HEK293 (cell line): ENCODE results near the gene RLN1.
A peak's percentile ranks its signal among the peaks of the same experiment; 100 is the strongest.

Experiments
- CTCF ChIA-PET: fragments of 350-600 bp; formaldehyde crosslinking; extraction: SDS; loops from one replicate; lab custom pipeline; 2021; ENCODE audit warnings: antibody characterized with exemption; lab: Yijun Ruan, JAX
- POLR2A ChIA-PET: fragments of 300-600 bp; formaldehyde crosslinking; extraction: SDS; loops from one replicate; lab custom pipeline; 2020; ENCODE audit warnings: antibody characterized with exemption, inconsistent platforms; lab: Yijun Ruan, JAX
- H3K27ac ChIP-seq: fragments of 200-500 bp; sonication (Bioruptor generic); 2 replicates; pipeline ENCODE4 v1.5.1; 2014; ENCODE audit warnings: low read depth, low read length, control low read depth, inconsistent platforms; ENCODE audit errors: extremely low read depth
- H3K36me3 ChIP-seq, 2 experiments: fragments of 200-500 bp in 1 of 2; sonication (Bioruptor generic) in 1 of 2; 1 replicate in 1 of 2; 2 replicates in 1 of 2; pipeline ENCODE4 v1.5.1; 2014 to 2017; ENCODE audit warnings: inconsistent platforms in 2 of 2, low read length in 2 of 2; ENCODE audit not compliant: control insufficient read depth in 2 of 2, insufficient read depth in 1 of 2
- H3K4me1 ChIP-seq: fragments of 200-500 bp; sonication (Bioruptor generic); 2 replicates; pipeline ENCODE4 v1.5.1; 2014; ENCODE audit warnings: mild to moderate bottlenecking, low read length, inconsistent platforms; ENCODE audit not compliant: control insufficient read depth, insufficient read depth
- H3K4me3 ChIP-seq: 2 replicates; pipeline ENCODE4 v1.5.1; 2011; ENCODE audit warnings: low read depth, mild to moderate bottlenecking, control low read depth, low read length, moderate library complexity
- H3K9me3 ChIP-seq: fragments of 200-500 bp; sonication (Bioruptor generic); 2 replicates; pipeline ENCODE4 v1.5.1; 2014; ENCODE audit warnings: low read depth, low read length, inconsistent platforms; ENCODE audit not compliant: control insufficient read depth, insufficient read depth
- BCL11A ChIP-seq: fragments of 450-650 bp; formaldehyde crosslinking; IDR thresholded peaks from 2 replicates; pipeline ENCODE4 v1.5.1; 2016; ENCODE audit warnings: low read depth, missing biosample characterization, missing genetic modification characterization
- ELK4 ChIP-seq: IDR thresholded peaks from 2 replicates; pipeline ENCODE4 v1.6.1; 2011; ENCODE audit warnings: mild to moderate bottlenecking, low read depth, low read length, borderline replicate concordance
- IKZF3 ChIP-seq: fragments of 450-650 bp; IDR thresholded peaks from 2 replicates; pipeline ENCODE4 v1.5.0; 2018; ENCODE audit warnings: missing biosample characterization, mild to moderate bottlenecking, missing genetic modification characterization, moderate library complexity
- SETDB1 ChIP-seq: IDR thresholded peaks from one replicate; pipeline ENCODE4 v1.6.1; 2017; ENCODE audit warnings: mild to moderate bottlenecking, low read length, moderate library complexity, mixed read lengths; ENCODE audit not compliant: insufficient read length
- YY1 ChIP-seq: fragments of 450-650 bp; formaldehyde crosslinking; IDR thresholded peaks from 2 replicates; pipeline ENCODE4 v1.5.1; 2018; ENCODE audit warnings: missing biosample characterization, missing genetic modification characterization
- ZBTB11 ChIP-seq: fragments of 450-650 bp; formaldehyde crosslinking; conservative IDR thresholded peaks from 2 replicates; pipeline ENCODE4 v1.5.1; 2016; ENCODE audit warnings: low read depth, missing biosample characterization, missing genetic modification characterization
- ZFP3 ChIP-seq: fragments of 450-650 bp; formaldehyde crosslinking; IDR thresholded peaks from 2 replicates; pipeline ENCODE4 v1.5.1; 2016; ENCODE audit warnings: low read depth, missing biosample characterization, missing genetic modification characterization
- ZFP41 ChIP-seq: fragments of 450-650 bp; formaldehyde crosslinking; IDR thresholded peaks from 2 replicates; pipeline ENCODE4 v1.5.1; 2016; ENCODE audit warnings: missing biosample characterization, missing genetic modification characterization, borderline replicate concordance
- ZNF138 ChIP-seq: fragments of 450-650 bp; formaldehyde crosslinking; IDR thresholded peaks from 2 replicates; pipeline ENCODE4 v1.5.1; 2016; ENCODE audit warnings: missing biosample characterization, missing genetic modification characterization, borderline replicate concordance
- ZNF148 ChIP-seq: fragments of 450-650 bp; formaldehyde crosslinking; IDR thresholded peaks from 2 replicates; pipeline ENCODE4 v1.5.0; 2017; ENCODE audit warnings: missing biosample characterization, missing genetic modification characterization, borderline replicate concordance
- ZNF155 ChIP-seq: fragments of 450-650 bp; formaldehyde crosslinking; IDR thresholded peaks from 2 replicates; pipeline ENCODE4 v1.5.1; 2016; ENCODE audit warnings: missing biosample characterization, missing genetic modification characterization
- ZNF239 ChIP-seq: fragments of 450-650 bp; formaldehyde crosslinking; IDR thresholded peaks from 2 replicates; pipeline ENCODE4 v1.5.1; 2016; ENCODE audit warnings: missing biosample characterization, missing genetic modification characterization
- ZNF324 ChIP-seq: fragments of 450-650 bp; formaldehyde crosslinking; IDR thresholded peaks from 2 replicates; pipeline ENCODE4 v1.5.1; 2016; ENCODE audit warnings: missing biosample characterization, missing genetic modification characterization
- ZNF362 ChIP-seq: fragments of 450-650 bp; formaldehyde crosslinking; IDR thresholded peaks from 2 replicates; pipeline ENCODE4 v1.5.1; 2016; ENCODE audit warnings: missing biosample characterization, missing genetic modification characterization
- ZNF398 ChIP-seq: fragments of 450-650 bp; formaldehyde crosslinking; IDR thresholded peaks from 2 replicates; pipeline ENCODE4 v1.5.1; 2017; ENCODE audit warnings: missing biosample characterization, missing genetic modification characterization
- ZNF416 ChIP-seq: fragments of 450-650 bp; formaldehyde crosslinking; IDR thresholded peaks from 2 replicates; pipeline ENCODE4 v1.5.1; 2016; ENCODE audit warnings: missing biosample characterization, missing genetic modification characterization
- ZNF510 ChIP-seq: fragments of 450-650 bp; formaldehyde crosslinking; IDR thresholded peaks from 2 replicates; pipeline ENCODE4 v1.5.1; 2018; ENCODE audit warnings: mild to moderate bottlenecking, missing genetic modification characterization, missing biosample characterization; ENCODE audit not compliant: insufficient replicate concordance
- ZNF585B ChIP-seq: fragments of 450-650 bp; formaldehyde crosslinking; IDR thresholded peaks from 2 replicates; pipeline ENCODE4 v1.5.1; 2016; ENCODE audit warnings: missing biosample characterization, missing genetic modification characterization
- ZNF596 ChIP-seq: fragments of 450-650 bp; IDR thresholded peaks from 2 replicates; pipeline ENCODE4 v1.5.0; 2018; ENCODE audit warnings: missing biosample characterization, mild to moderate bottlenecking, missing genetic modification characterization, moderate library complexity
- ZNF624 ChIP-seq: fragments of 450-650 bp; formaldehyde crosslinking; IDR thresholded peaks from 2 replicates; pipeline ENCODE4 v1.5.1; 2017; ENCODE audit warnings: missing biosample characterization, missing genetic modification characterization
- ZNF791 ChIP-seq: fragments of 450-650 bp; formaldehyde crosslinking; IDR thresholded peaks from 2 replicates; pipeline ENCODE4 v1.5.1; 2016; ENCODE audit warnings: missing biosample characterization, missing genetic modification characterization
- ZSCAN18 ChIP-seq: fragments of 450-650 bp; formaldehyde crosslinking; IDR thresholded peaks from 2 replicates; pipeline ENCODE4 v1.5.1; 2016; ENCODE audit warnings: missing biosample characterization, missing genetic modification characterization
- ZSCAN23 ChIP-seq: fragments of 450-650 bp; formaldehyde crosslinking; IDR thresholded peaks from 2 replicates; pipeline ENCODE4 v1.5.1; 2016; ENCODE audit warnings: missing biosample characterization, missing genetic modification characterization

RLN1 gene

GRCh38 chr9:5315187-5315923 lies 24.3 kb downstream of the RLN1 start:
- no peaks in the 10 kb centered on the region for H3K4me1 ChIP-seq
- H3K36me3 ChIP-seq: peaks cover 0 to 2% of the 10 kb centered on the region in 2 experiments; a peak in 1 of 3 replicates
- H3K9me3 ChIP-seq: no peaks in the 10 kb centered on the region
- ChIA-PET CTCF (interaction anchor here (0.6 kb wide), 2 partner anchors 120 to 133 kb away, joined by 3 to 5 read pairs; no protein-coding TSS in a partner anchor), POLR2A (interaction anchor here (0.7 kb wide), 1 partner anchor 1897 kb away, joined by 3 read pairs; no protein-coding TSS in a partner anchor)
- no peak overlapping the region for H3K27ac ChIP-seq
- no peak overlapping the region for H3K4me3 ChIP-seq
- no peak for TF ChIP-seq ZNF510
- TF ChIP-seq YY1 (tag by site-specific recombination): no peak
- no peak for TF ChIP-seq ZFP3 (tag by site-specific recombination)
- peak; percentile 79; the same call in 1 of the 2 replicates for TF ChIP-seq ZNF791 (tag by site-specific recombination)
- TF ChIP-seq ZNF324 (tag by site-specific recombination): no peak
- no peak for TF ChIP-seq ZNF148
- TF ChIP-seq ZNF362 (tag by site-specific recombination): no peak
- no peak for TF ChIP-seq ZNF398 (tag by site-specific recombination)
- TF ChIP-seq ZNF155: no peak
- no peak for TF ChIP-seq ZNF239
- TF ChIP-seq ZNF138 (tag by site-specific recombination): no peak
- no peak for TF ChIP-seq ZNF585B (tag by site-specific recombination)
- peak; percentile 76 for TF ChIP-seq SETDB1

GRCh38 chr9:5310851-5311250 lies 28.8 kb downstream of the RLN1 start:
- CTCF ChIA-PET: interaction anchor here (0.5 to 0.8 kb wide), 2 partner anchors 10 to 423 kb away, joined by 4 to 5 read pairs; no protein-coding TSS in a partner anchor
- no peak overlapping the region for H3K4me3 ChIP-seq
- no peaks in the 10 kb centered on the region for H3K9me3 ChIP-seq
- peaks cover 0 to 2% of the 10 kb centered on the region in 2 experiments; a peak in 1 of 3 replicates for H3K36me3 ChIP-seq
- no peak overlapping the region for H3K27ac ChIP-seq
- H3K4me1 ChIP-seq: no peaks in the 10 kb centered on the region
- POLR2A ChIA-PET: no interaction called here
- no peak for TF ChIP-seq ZNF596 (tag by site-specific recombination)
- TF ChIP-seq ZSCAN18 (tag by site-specific recombination): no peak
- TF ChIP-seq BCL11A: no peak
- TF ChIP-seq ELK4: no peak
- TF ChIP-seq IKZF3: no peak
- TF ChIP-seq ZBTB11: no peak
- TF ChIP-seq ZSCAN23: no peak
- TF ChIP-seq ZFP41 (tag by site-specific recombination): no peak
- TF ChIP-seq ZNF624: no peak
- TF ChIP-seq ZNF416 (tag by site-specific recombination): no peak
